Esophagus muscularis mucosa (tissue), 4 donors: ENCODE data around the gene SMARCAD1. TPM values are rescaled to one million over a fixed set of nuclear protein-coding genes. Genes with fewer than 3 reads are reported as not detected.

Experiments
- DNase-seq: peaks from one replicate; pipeline ENCODE4 v3.0.0-alpha.2; 2017; ENCODE audit errors: extremely low spot score
- H3K27ac ChIP-seq, 4 donors: fragments of 200-600 bp; sonication (generic); replicated peaks in 1 of 4; 1 replicate in 3 of 4; 2 replicates in 1 of 4; pipeline ENCODE4 v1.5.1; 2016 to 2019; ENCODE audit warnings: mild to moderate bottlenecking in 1 of 4
- H3K27me3 ChIP-seq, 4 donors: fragments of 200-600 bp; sonication (generic); one replicate each; pipeline versions ENCODE4 v1.5.1 to v1.6.0; 2016 to 2019
- H3K36me3 ChIP-seq, 4 donors: fragments of 200-600 bp; sonication (generic); one replicate each; pipeline ENCODE4 v1.5.1; 2016 to 2019
- H3K4me1 ChIP-seq, 4 donors: fragments of 200-600 bp; sonication (generic); one replicate each; pipeline ENCODE4 v1.5.1; 2016 to 2019
- H3K4me3 ChIP-seq, 4 donors: fragments of 200-600 bp; sonication (generic); 1 replicate in 2 of 4; 2 replicates in 2 of 4; pipeline ENCODE4 v1.5.1; 2016 to 2019; ENCODE audit warnings: mild to moderate bottlenecking in 4 of 4, moderate library complexity in 1 of 4
- H3K9me3 ChIP-seq, 4 donors: fragments of 200-600 bp; sonication (generic); 1 replicate in 3 of 4; 2 replicates in 1 of 4; pipeline ENCODE4 v1.5.1; 2016 to 2019
- CTCF ChIP-seq, 3 experiments: fragments of 200-600 bp in 2 of 3; fragments of 450-650 bp in 1 of 3; sonication (generic) in 2 of 3; IDR thresholded peaks; one replicate each; pipeline ENCODE4 v1.5.1; 2017 to 2019; ENCODE audit warnings: antibody characterized with exemption in 3 of 3, mild to moderate bottlenecking in 2 of 3, moderate library complexity in 1 of 3
- EP300 ChIP-seq: sonication (generic); formaldehyde crosslinking; IDR thresholded peaks from one replicate; pipeline ENCODE4 v1.6.1; 2017; ENCODE audit warnings: antibody characterized with exemption
- POLR2A ChIP-seq: fragments of 450-650 bp; IDR thresholded peaks from one replicate; pipeline ENCODE4 v1.6.1; 2017; ENCODE audit warnings: antibody characterized with exemption, moderate library complexity, mild to moderate bottlenecking, low read depth
- POLR2AphosphoS5 ChIP-seq, 2 donors: sonication (generic); formaldehyde crosslinking; IDR thresholded peaks; one replicate each; pipeline ENCODE4 v1.6.1; 2017; ENCODE audit warnings: antibody characterized with exemption in 2 of 2
- WGBS: methylation state at CpG from one replicate; pipeline ENCODE4 v1.1.5; 2018; 5-methylcytosine and 5-hydroxymethylcytosine counted together
- intact Hi-C: fragments of 100-400 bp; cut with DNase I; formaldehyde crosslinking; loops from one replicate; pipeline ENCODE4 v1.15.1; 2023
- total RNA-seq, 4 donors: library from RNA; depleted of rRNA; stranded (reverse); fragments of >200 nt; gene quantifications; one replicate each; pipeline versions ENCODE4 v1.1.0 to v1.2.1, GENCODE V29; 2016

The SMARCAD1 gene
- total RNA-seq, 4 donors from 2014 or later = 12.3 to 19.1 (median 14.5) TPM

- Histone ChIP-seq H3K4me3 (no peak overlapping the region), H3K9me3 (no peaks in the 10 kb centered on the region), H3K36me3 (peaks cover 5 to 26% (median 12%) of the 10 kb centered on the region in 4 donors), H3K4me1 (peaks cover 6 to 26% (median 13%) of the 10 kb centered on the region in 4 donors), H3K27me3 (no peaks in the 10 kb centered on the region), H3K27ac (no peak overlapping the region)
- intact Hi-C loops = no loop called here
- 98% methylated on average over 6 of the region's 6 CpGs for WGBS
- TF ChIP-seq POLR2AphosphoS5 (IDR thresholded peaks at IDR 0.05) = no peak
- no peak for TF ChIP-seq POLR2A
- no peak for TF ChIP-seq CTCF (IDR thresholded peaks at IDR 0.05)
- TF ChIP-seq EP300 = no peak
- no peak for DNase-seq
Observed at GRCh38 chr4:94232519-94232918, 24.9 kb downstream of the SMARCAD1 start.

DNA sequence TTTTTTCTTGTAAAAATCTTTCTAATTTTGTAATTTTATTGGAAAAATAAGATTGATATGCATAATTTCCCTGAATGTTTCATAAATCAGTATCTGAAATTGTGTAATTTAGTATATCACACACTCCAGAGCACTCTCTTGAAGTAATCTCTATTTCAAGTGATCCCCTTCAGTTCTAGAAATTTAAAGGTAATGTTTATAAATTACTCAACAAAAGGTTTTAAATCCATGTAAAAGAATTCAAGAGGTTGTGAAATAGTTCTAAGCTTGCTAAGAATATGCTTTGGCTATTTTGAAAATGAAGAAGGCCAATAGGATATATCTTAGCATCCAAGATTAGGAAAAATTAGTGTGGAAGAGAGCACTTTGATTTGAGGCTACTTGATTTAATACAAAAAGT, 28.2 kb downstream of the SMARCAD1 start:
- H3K27ac ChIP-seq = no peak overlapping the region
- H3K4me3 ChIP-seq = no peak overlapping the region
- peaks cover 6 to 40% (median 17%) of the 10 kb centered on the region in 4 donors for H3K36me3 ChIP-seq
- TF ChIP-seq POLR2AphosphoS5 (IDR thresholded peaks at IDR 0.05) (no peak), POLR2A (no peak), EP300 (no peak), CTCF (IDR thresholded peaks at IDR 0.05) (no peak)
- H3K9me3 ChIP-seq = no peaks in the 10 kb centered on the region
- H3K4me1 ChIP-seq = peaks cover 0 to 30% (median 18%) of the 10 kb centered on the region in 4 donors
- intact Hi-C loops = no loop called here
- no peak for DNase-seq
- H3K27me3 ChIP-seq = no peaks in the 10 kb centered on the region

GRCh38 chr4:94237271-94237670, 29.6 kb downstream of the SMARCAD1 start:
- Histone ChIP-seq H3K27me3 (no peaks in the 10 kb centered on the region), H3K9me3 (no peaks in the 10 kb centered on the region), H3K4me3 (no peak overlapping the region), H3K27ac (no peak overlapping the region), H3K36me3 (peaks cover 13 to 46% (median 28%) of the 10 kb centered on the region in 4 donors), H3K4me1 (peaks cover 0 to 30% (median 18%) of the 10 kb centered on the region in 4 donors)
- no peak for DNase-seq
- TF ChIP-seq EP300 = no peak
- no peak for TF ChIP-seq CTCF (IDR thresholded peaks at IDR 0.05)
- TF ChIP-seq POLR2AphosphoS5 (IDR thresholded peaks at IDR 0.05) = no peak
- no peak for TF ChIP-seq POLR2A
- intact Hi-C loops = no loop called here
- WGBS = 82% methylated on average over 4 of the region's 4 CpGs

GRCh38 chr4:94238160-94238559, 30.5 kb downstream of the SMARCAD1 start:
- intact Hi-C loops = no loop called here
- TF ChIP-seq EP300 (no peak), CTCF (IDR thresholded peaks at IDR 0.05) (no peak), POLR2A (no peak), POLR2AphosphoS5 (IDR thresholded peaks at IDR 0.05) (no peak)
- Histone ChIP-seq H3K9me3 (no peaks in the 10 kb centered on the region), H3K4me1 (peaks cover 0 to 30% (median 18%) of the 10 kb centered on the region in 4 donors), H3K27me3 (no peaks in the 10 kb centered on the region), H3K36me3 (peaks cover 13 to 55% (median 36%) of the 10 kb centered on the region in 4 donors), H3K4me3 (no peak overlapping the region), H3K27ac (no peak overlapping the region)
- WGBS = 54% methylated on average over 2 of the region's 2 CpGs
- no peak for DNase-seq

- no peaks in the 10 kb centered on the region for H3K27me3 ChIP-seq
- H3K36me3 ChIP-seq = peaks cover 13 to 56% (median 36%) of the 10 kb centered on the region in 4 donors
- TF ChIP-seq CTCF (IDR thresholded peaks at IDR 0.05) (no peak), POLR2A (no peak), POLR2AphosphoS5 (IDR thresholded peaks at IDR 0.05) (no peak), EP300 (no peak)
- no peaks in the 10 kb centered on the region for H3K9me3 ChIP-seq
- intact Hi-C loops = no loop called here
- H3K4me3 ChIP-seq = no peak overlapping the region
- no peak overlapping the region for H3K27ac ChIP-seq
- DNase-seq = no peak
- H3K4me1 ChIP-seq = peaks cover 0 to 37% (median 30%) of the 10 kb centered on the region in 4 donors
Observed at GRCh38 chr4:94240384-94240783, 32.7 kb downstream of the SMARCAD1 start.
